Activated T-helper 17 cell treated with anti-CD3 and anti-CD28 coated beads, Interleukin-2, amount 50 U/mL, for 72 hours (primary cell): Measurements from ENCODE around the gene CEBPA. TPM values are rescaled to one million over a fixed set of nuclear protein-coding genes. Genes with fewer than 3 reads are reported as not detected.

Experiments used
- ATAC-seq: fragments of 150-1000 bp; cut with Tn5 transposase; replicated peaks from 2 replicates; pipeline ENCODE4 v1.10.0; 2021; ENCODE audit warnings: mild to moderate bottlenecking, moderate library complexity
- H3K27ac Mint-ChIP-seq: one replicate; pipeline ENCODE4 v1.8.0; 2022; ENCODE audit warnings: mixed read lengths
- H3K27me3 Mint-ChIP-seq: one replicate; pipeline ENCODE4 v1.8.0; 2022; ENCODE audit warnings: mixed read lengths
- H3K36me3 Mint-ChIP-seq: one replicate; pipeline ENCODE4 v1.8.0; 2022; ENCODE audit warnings: low read depth, mild to moderate bottlenecking, mixed read lengths
- H3K4me1 Mint-ChIP-seq: one replicate; pipeline ENCODE4 v1.8.0; 2022; ENCODE audit warnings: mixed read lengths
- H3K4me3 Mint-ChIP-seq: one replicate; pipeline ENCODE4 v1.8.0; 2022; ENCODE audit warnings: mild to moderate bottlenecking, mixed read lengths
- H3K9me3 Mint-ChIP-seq: one replicate; pipeline ENCODE4 v1.8.0; 2022; ENCODE audit warnings: mixed read lengths
- total RNA-seq, 2 donors: library from RNA; stranded (reverse); gene quantifications; one replicate each; pipeline ENCODE4 v1.2.3, GENCODE V29; 2022

Gene CEBPA
- total RNA-seq, 2 donors from 2014 or later: 0.21 to 0.26 TPM

DNA sequence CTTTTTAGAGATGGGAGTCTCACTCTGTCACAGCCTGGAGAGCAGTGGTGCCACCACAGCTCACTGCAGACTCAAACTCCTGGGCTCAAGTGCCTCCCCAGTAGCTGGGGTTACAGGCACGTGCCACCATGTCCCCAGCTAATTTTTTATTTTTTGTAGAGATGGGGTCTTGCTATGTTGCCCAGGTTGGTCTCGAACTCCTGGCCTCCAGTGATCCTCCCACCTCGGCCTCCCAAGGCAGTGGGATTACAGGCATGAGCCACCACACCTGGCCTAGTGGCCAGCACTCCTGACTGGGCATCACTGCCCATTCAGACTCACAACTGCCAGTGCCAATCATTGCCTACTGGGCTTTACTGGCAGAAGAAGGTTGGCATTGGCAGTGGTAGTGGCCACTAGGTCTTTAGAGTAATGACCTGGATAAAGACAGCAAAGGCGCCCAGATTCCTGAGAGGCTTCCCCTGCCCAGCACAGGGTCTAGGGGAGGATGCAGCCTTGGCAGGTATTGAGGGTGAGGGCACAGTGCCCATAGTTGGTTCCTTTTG is 49.8 kb downstream of the CEBPA start:
- ATAC-seq: no peak
- Mint-ChIP-seq H3K4me3 (no peak overlapping the region), H3K27me3 (no peaks in the 10 kb centered on the region), H3K27ac (no peak overlapping the region), H3K9me3 (no peaks in the 10 kb centered on the region), H3K36me3 (no peaks in the 10 kb centered on the region), H3K4me1 (no peaks in the 10 kb centered on the region)

DNA sequence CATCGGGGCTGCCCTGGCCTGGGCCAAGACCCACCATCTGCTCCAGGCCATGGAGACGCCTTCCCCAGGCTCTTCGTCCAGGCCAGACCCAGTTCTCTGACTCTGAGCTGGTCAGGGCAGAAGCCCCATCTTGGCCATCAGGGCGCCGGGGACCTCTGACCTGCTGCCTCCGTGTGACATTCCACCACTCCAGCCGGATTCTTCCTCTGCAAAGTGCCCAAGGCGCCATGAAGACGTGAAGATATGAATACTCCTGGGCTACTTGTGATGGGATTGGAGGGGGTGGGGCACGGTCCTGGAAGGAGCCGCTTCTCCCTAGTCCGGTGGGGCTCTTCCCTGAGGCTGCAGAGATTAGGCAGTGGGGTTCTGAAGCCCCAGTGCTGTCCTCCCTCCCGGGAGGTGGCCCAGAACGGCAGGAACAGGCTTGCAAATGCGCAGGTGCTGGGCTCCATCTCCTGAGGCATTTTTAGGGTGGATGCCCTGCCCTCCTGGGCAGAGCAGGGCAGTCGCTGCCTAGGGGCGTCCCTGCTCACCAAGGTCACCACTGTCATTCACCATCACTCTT is 50.7 kb downstream of the CEBPA start:
- H3K27ac Mint-ChIP-seq: no peak overlapping the region
- H3K4me1 Mint-ChIP-seq: no peaks in the 10 kb centered on the region
- ATAC-seq: no peak
- H3K9me3 Mint-ChIP-seq: no peaks in the 10 kb centered on the region
- no peaks in the 10 kb centered on the region for H3K36me3 Mint-ChIP-seq
- H3K27me3 Mint-ChIP-seq: no peaks in the 10 kb centered on the region
- no peak overlapping the region for H3K4me3 Mint-ChIP-seq

GRCh38 chr19:33251076-33251475 is 51.3 kb downstream of the CEBPA start:
- Mint-ChIP-seq H3K4me1 (no peaks in the 10 kb centered on the region), H3K36me3 (no peaks in the 10 kb centered on the region), H3K4me3 (no peak overlapping the region), H3K27ac (no peak overlapping the region), H3K27me3 (no peaks in the 10 kb centered on the region), H3K9me3 (no peaks in the 10 kb centered on the region)
- no peak for ATAC-seq

DNA sequence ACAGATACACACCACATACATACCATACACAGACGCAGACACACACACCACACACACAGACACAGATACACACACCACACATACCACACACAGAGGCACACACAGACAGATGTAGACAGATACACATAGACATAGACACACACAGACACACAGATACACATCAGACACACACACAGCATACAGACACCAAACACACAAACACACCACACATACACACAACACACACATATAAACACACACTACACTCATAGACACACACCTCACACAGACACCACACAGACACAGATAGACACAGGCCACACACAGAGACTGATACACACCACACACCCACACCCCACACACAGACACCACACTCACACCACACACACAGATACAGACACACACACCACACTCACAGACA is 51.8 kb downstream of the CEBPA start:
- no peaks in the 10 kb centered on the region for H3K9me3 Mint-ChIP-seq
- H3K36me3 Mint-ChIP-seq: no peaks in the 10 kb centered on the region
- H3K27ac Mint-ChIP-seq: no peak overlapping the region
- H3K27me3 Mint-ChIP-seq: no peaks in the 10 kb centered on the region
- no peak for ATAC-seq
- no peak overlapping the region for H3K4me3 Mint-ChIP-seq
- H3K4me1 Mint-ChIP-seq: no peaks in the 10 kb centered on the region

Other genes with a start within 250 kb of the CEBPA start
- gene RHPN2, start 237.6 kb downstream of the CEBPA start, total RNA-seq: 1 to 10 TPM; 2.3 TPM
- 10 to 100 TPM; 10.4 to 10.7 TPM for gene GPATCH1, start 221.4 kb downstream of the CEBPA start, total RNA-seq
- under 1 TPM in 1 of 2 donors, not detected in 1; 0.58 TPM for gene WDR88, start 170.4 kb downstream of the CEBPA start, total RNA-seq
- not detected for gene LRP3, start 108.2 kb downstream of the CEBPA start, total RNA-seq
- not detected for gene SLC7A10, start 76.7 kb downstream of the CEBPA start, total RNA-seq
- 10 to 100 TPM; 15.0 to 23.6 TPM for gene CEBPG, start 71.2 kb upstream of the CEBPA start, total RNA-seq
- 10 to 100 TPM; 16.4 to 33.1 TPM for gene PEPD, start 219.3 kb upstream of the CEBPA start, total RNA-seq